ENCODE measurements around the gene ARHGAP44. TPM values are rescaled to one million over a fixed set of nuclear protein-coding genes. Genes with fewer than 3 reads are reported as not detected.

The ARHGAP44 gene
- total and polyA plus RNA-seq, 2 of the 8 experiments (the other 6 are each of a cell fraction or from before 2014, with no cell fraction given), result 6.2 to 22.2 TPM

DNA sequence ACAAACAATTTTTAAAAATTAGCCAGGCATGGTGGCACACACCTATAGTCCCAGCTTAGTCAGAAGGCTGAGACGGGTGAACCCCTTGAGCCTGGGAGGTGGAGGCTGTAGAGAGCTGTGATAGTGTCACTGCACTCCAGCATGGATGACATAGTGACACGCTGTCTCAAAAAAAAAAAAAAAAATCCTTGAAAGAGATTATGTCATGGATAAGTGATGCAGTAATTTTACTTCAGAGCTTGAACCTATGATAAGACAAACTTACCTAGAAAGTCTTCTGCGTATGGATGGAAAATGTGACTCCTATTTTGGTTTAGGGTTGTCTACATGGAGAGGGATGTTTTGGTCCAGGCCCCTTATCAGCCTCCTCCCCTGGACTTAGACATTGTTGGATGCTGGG lies 176.7 kb downstream of the ARHGAP44 start:
- Histone ChIP-seq H3K27ac (ENCODE audit: low read depth, low read length) (no peak overlapping the region), H2BK120ac (replicated peaks; ENCODE audit: low read depth, low read length) (no peak overlapping the region), H2BK15ac (ENCODE audit: low read length) (no peak overlapping the region), H3K23me2 (ENCODE audit: low read depth, low read length) (peaks cover 2% of the 10 kb centered on the region; the same call in 1 of the 2 replicates), H3K14ac (ENCODE audit: insufficient read length) (no peak overlapping the region), H3K4ac (replicated peaks; ENCODE audit: insufficient read length, low read depth, low read length) (no peak overlapping the region), H3K9me3 (ENCODE audit: insufficient read depth in 2 of 2, low read depth in 1 of 2, low read length in 1 of 2) (no peaks in the 10 kb centered on the region), H3K4me3 (ENCODE audit: extremely low read depth in 1 of 4, insufficient read depth in 2 of 4, low read depth in 3 of 4, low read length in 4 of 4) (no peak overlapping the region), H4K5ac (ENCODE audit: insufficient read length, low read depth, low read length) (no peak overlapping the region), H3K56ac (replicated peaks; ENCODE audit: insufficient read length, low read depth, low read length) (no peak overlapping the region), H3K9ac (replicated peaks in 1 of 4; ENCODE audit: extremely low read depth in 1 of 4, low read depth in 3 of 4, low read length in 3 of 4) (no peak overlapping the region), H3K4me2 (ENCODE audit: insufficient read depth in 1 of 2, low read depth in 2 of 2, low read length in 2 of 2) (no peak overlapping the region), H2AK5ac (ENCODE audit: low read depth, low read length) (no peak overlapping the region), H3K79me1 (ENCODE audit: low read depth, low read length) (no peaks in the 10 kb centered on the region), H2BK12ac (ENCODE audit: low read depth, low read length) (no peak overlapping the region), H3K18ac (ENCODE audit: extremely low read depth, low read length) (no peak overlapping the region), H4K8ac (ENCODE audit: extremely low read depth, insufficient read depth, low read length) (no peak overlapping the region), H2BK5ac (ENCODE audit: low read depth, low read length) (no peak overlapping the region), H2BK20ac (ENCODE audit: low read length) (no peak overlapping the region), H3K36me3 (ENCODE audit: control insufficient read depth in 2 of 4, insufficient read depth in 4 of 4, low read length in 3 of 4) (peaks cover 0 to 4% (median under 1%) of the 10 kb centered on the region in 4 experiments; a peak in 2 of 8 replicates), H4K20me1 (replicated peaks in 1 of 2; ENCODE audit: control insufficient read depth in 1 of 2, insufficient read depth in 2 of 2, low read length in 2 of 2) (no peaks in the 10 kb centered on the region), H2AFZ (ENCODE audit: low read length) (no peak overlapping the region), H3K79me2 (ENCODE audit: control insufficient read depth in 1 of 2, insufficient read depth in 2 of 2, low read length in 2 of 2) (no peaks in the 10 kb centered on the region), H3K23ac (ENCODE audit: insufficient read length) (no peak overlapping the region), H3K4me1 (replicated peaks in 1 of 4; ENCODE audit: control insufficient read depth in 3 of 4, insufficient read depth in 4 of 4, low read length in 3 of 4) (no peaks in the 10 kb centered on the region; a peak in 2 of 7 replicates), H3K27me3 (replicated peaks in 1 of 4; ENCODE audit: control insufficient read depth in 3 of 4, extremely low read depth in 1 of 4, insufficient read depth in 3 of 4, low read length in 3 of 4) (no peaks in the 10 kb centered on the region), H4K91ac (replicated peaks; ENCODE audit: insufficient read length, low read length) (no peak overlapping the region)
- DNase-seq (ENCODE audit: low read depth in 1 of 2, low spot score in 2 of 2), result no peak
- FAIRE-seq, result no peak
- ChIA-PET POLR2A (ENCODE audit: partially characterized antibody) (interaction anchor here (0.9 kb wide), 1 partner anchor 24 kb away, joined by 3 read pairs; no protein-coding TSS in a partner anchor), CTCF (ENCODE audit: partially characterized antibody) (interaction anchor here (1.3 to 1.8 kb wide), 2 partner anchors 15 to 37 kb away, joined by 4 read pairs; no protein-coding TSS in a partner anchor)
- 87% methylated on average over 3 of the region's 3 CpGs; no CpG with 5 or more reads in 1 of the 2 experiments for WGBS, 2 experiments (ENCODE audit: extremely low coverage in 1 of 2, insufficient coverage in 1 of 2, insufficient read length in 1 of 2, insufficient replicate concordance in 2 of 2, low coverage in 1 of 2, low lambda C conversion rate in 2 of 2, missing lambda C conversion rate in 1 of 2)
- TF ChIP-seq MAFK (IDR thresholded peaks at IDR 0.05; ENCODE audit: low read depth, low read length), result no peak

Data from H1 (cell line).